G401.6 (cell line): Measurements from ENCODE around the gene RAB22A.

Source experiments
- FAIRE-seq: peaks from 2 replicates; lab custom pipeline; 2012; peaks lifted over from hg19 to GRCh38; lab: Jason Lieb, UNC

Gene RAB22A

GRCh38 chr20:58416835-58417234 lies 107.3 kb downstream of the RAB22A start:
- no peak for FAIRE-seq
